GM20000 (cell line): ENCODE data around the gene NXPE4.
"Not testable (repeated sequence)": the region's sequence is repeated elsewhere in the genome, so short reads cannot be mapped to it uniquely, and the experiment has no call there.

Source experiments
- DNase-seq: peaks from one replicate; pipeline ENCODE4 v3.0.0; 2012; ENCODE audit warnings: low spot score
- TF ChIP-seq, protein P1 (sequence below): IDR thresholded peaks from 2 replicates; pipeline ENCODE4 v1.5.1; 2012; ENCODE audit warnings: mild to moderate bottlenecking, control low read depth; ENCODE audit errors: extremely low read depth, missing control alignments

NXPE4 gene

DNA sequence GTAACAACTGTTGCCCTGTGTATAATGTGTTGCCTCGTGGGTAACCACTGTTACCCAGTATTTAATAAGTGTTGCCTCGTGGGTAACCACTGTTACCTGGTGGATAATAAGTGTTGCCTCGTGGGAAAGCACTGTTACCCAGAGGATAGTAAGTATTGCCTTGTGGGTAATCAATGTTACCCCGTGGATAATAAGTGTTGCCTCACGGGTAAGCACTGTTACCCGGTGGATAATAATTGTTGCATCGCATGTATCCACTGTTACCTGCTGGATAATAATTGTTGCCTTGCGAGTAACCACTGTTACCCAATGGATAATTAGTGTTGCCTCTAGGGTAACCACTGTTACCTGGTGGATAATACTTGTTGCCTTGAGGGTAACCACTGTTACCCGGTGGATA, 17.1 kb upstream of the NXPE4 start:
- no peak for DNase-seq
- TF ChIP-seq, protein P1, sequence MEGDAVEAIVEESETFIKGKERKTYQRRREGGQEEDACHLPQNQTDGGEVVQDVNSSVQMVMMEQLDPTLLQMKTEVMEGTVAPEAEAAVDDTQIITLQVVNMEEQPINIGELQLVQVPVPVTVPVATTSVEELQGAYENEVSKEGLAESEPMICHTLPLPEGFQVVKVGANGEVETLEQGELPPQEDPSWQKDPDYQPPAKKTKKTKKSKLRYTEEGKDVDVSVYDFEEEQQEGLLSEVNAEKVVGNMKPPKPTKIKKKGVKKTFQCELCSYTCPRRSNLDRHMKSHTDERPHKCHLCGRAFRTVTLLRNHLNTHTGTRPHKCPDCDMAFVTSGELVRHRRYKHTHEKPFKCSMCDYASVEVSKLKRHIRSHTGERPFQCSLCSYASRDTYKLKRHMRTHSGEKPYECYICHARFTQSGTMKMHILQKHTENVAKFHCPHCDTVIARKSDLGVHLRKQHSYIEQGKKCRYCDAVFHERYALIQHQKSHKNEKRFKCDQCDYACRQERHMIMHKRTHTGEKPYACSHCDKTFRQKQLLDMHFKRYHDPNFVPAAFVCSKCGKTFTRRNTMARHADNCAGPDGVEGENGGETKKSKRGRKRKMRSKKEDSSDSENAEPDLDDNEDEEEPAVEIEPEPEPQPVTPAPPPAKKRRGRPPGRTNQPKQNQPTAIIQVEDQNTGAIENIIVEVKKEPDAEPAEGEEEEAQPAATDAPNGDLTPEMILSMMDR = no peak

DNA sequence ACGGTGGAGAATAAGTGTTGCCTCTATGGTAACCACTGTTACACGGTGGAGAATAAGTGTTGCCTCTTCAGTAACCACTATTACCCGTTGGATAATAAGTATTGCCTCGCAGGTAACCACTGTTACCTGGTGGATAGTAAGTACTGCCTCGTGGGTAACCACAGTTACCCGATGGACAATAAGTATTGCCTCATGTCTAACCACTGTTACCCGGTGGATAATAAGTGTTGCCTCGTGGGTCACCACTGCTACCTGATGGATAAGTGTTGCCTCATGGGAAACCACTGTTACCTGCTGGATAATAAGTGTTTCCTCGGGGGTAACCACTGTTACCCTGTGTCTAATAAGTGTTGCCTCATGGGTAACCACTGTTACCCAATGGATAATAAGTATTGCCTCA, 16.6 kb upstream of the NXPE4 start:
- not testable (repeated sequence) for DNase-seq

DNA sequence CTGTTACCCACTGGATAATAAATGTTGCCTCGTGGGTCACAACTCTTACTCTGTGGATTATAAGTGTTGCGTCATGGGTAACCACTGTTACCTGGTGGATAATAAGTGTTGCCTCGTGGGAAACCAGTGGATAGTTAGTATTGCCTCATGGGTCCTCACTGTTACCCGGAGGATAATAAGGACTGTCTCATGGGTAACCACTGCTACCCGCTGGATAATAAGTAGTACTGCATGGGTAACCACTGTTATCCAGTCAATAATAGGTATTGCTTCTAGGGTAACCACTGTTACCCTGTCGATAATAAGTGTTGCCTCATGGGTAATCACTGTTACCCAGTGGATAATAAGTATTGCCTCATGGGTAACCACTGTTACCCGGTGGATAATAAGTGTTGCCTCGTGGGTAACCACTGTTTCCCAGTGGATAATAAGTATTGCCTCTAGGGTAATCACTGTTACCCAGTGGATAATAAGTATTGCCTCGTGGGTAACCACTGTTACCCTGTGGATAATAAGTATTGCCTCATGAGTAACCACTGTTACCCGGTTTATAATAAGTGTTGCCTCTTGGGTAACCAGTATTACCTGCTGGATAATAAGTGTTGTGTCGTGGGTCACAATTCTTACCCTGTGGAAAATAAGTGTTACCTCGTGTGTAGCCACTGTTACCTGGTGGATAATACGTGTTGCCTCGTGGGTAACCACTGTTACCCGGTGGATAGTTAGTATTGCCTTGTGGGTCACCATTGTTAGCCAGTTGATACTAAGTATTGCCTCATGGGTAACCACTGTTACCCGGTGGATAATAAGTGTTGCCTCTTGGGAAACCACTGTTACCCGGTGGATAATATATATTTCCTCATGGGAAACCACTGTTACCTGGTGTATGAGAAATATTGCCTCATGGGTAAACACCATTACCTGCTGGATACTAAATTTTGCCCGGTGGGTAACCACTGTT, 15.7 kb upstream of the NXPE4 start:
- DNase-seq = no peak
- TF ChIP-seq, protein P1 = no peak

DNA sequence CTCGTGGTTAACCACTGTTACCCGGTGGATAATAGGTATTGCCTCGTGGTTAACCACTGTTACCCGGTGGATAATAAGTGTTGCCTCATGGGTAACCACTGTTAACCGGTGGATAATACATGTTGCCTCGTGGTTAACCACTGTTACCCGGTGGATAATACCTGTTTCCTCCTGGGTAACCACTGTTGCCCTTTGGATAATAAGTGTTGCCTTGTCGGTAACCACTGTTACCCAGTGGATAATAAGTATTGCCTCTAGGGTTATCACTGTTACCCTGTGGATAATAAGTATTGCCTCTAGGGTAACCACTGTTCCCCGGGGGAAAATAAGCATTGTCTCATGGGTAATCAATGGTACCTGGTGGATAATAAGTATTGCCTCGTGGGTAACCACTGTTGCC, 15.0 kb upstream of the NXPE4 start:
- TF ChIP-seq, protein P1 = no peak
- no peak for DNase-seq

DNA sequence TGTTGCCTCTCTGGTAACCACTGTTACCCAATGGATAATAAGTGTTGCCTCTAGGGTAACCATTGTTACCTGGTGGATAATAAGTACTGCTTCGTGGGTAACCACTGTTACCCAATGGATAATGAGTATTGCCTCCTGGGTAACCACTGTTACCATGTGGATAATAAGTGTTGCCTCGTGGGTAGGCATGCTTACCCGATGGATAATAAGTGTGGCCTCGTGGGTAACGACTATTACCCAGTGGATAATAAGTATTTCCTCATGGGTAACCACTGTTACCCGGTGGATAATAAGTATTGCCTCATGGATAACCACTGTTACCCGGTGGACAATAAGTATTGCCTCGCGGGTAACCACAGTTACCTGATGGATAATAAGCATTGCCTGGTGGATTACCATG, 13.8 kb upstream of the NXPE4 start:
- TF ChIP-seq, protein P1 = no peak
- DNase-seq = no peak

DNA sequence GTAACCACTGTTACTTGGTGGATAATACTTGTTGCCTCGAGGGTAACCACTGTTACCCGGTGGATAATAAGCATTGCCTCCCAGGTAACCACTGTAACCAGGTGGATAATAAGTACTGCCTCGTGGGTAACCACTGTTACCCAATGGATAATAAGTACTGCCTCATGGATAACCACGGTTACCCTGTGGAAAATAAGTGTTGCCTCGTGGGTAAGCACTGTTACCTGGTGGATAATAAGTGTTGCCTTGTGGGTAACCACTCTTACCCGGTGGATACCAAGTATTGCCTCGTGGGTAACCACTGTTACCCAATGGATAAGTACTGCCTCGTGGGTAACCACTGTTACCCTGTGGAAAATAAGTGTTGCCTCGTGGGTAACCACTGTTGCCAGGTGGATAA, 13.0 kb upstream of the NXPE4 start:
- not testable (repeated sequence) for DNase-seq

DNA sequence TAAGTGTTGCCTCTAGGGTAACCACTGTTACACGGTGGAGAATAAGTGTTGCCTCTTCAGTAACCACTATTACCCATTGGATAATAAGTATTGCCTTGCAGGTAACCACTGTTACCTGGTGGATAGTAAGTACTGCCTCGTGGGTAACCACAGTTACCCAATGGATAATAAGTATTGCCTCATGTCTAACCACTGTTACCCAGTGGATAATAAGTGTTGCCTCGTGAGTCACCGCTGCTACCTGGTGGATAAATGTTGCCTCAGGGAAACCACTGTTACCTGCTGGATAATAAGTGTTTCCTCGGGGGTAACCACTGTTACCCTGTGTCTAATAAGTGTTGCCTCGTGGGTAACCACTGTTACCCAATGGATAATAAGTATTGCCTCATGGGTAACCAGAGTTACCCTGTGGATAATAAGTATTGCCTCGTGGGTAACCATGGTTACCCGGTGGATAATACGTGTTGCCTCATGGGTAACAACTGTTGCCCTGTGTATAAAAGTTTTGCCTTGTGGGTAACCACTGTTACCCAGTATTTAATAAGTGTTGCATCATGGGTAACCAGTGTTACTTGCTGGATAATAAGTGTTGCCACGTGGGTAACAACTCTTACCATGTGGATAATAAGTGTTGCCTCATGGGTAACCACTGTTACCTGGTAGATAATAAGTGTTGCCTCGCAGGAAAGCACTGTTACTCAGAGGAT, 12.3 kb upstream of the NXPE4 start:
- TF ChIP-seq, protein P1 = no peak
- no peak for DNase-seq

DNA sequence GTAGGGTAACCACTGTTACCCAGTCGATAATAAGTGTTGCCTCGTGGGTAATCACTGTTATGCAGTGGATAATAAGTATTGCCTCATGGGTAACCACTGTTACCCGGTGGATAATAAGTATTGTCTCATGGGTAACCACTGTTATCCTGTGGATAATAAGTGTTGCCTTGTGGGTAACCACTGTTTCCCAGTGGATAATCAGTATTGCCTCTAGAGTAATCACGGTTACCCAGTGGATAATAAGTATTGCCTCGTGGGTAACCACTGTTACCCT, 11.2 kb upstream of the NXPE4 start:
- DNase-seq = not testable (repeated sequence)
